Thyroid gland (tissue), 4 donors: Measurements from ENCODE around the gene KCNQ2. TPM values are rescaled to one million over a fixed set of nuclear protein-coding genes. Genes with fewer than 3 reads are reported as not detected.

ENCODE experiments used
- DNase-seq, 2 donors: peaks; one replicate each; pipeline ENCODE4 v3.0.0-alpha.2; 2019
- H3K27ac ChIP-seq, 3 donors: fragments of 200-600 bp; sonication (generic); 1 replicate in 2 of 3; 2 replicates in 1 of 3; pipeline ENCODE4 v1.5.1; 2016 to 2019; ENCODE audit warnings: mild to moderate bottlenecking in 1 of 3, moderate library complexity in 1 of 3
- H3K27me3 ChIP-seq: fragments of 200-600 bp; sonication (generic); one replicate; pipeline ENCODE4 v1.5.1; 2019
- H3K36me3 ChIP-seq, 2 donors: fragments of 200-600 bp; sonication (generic); one replicate each; pipeline ENCODE4 v1.5.1; 2016 to 2019
- H3K4me1 ChIP-seq, 2 donors: fragments of 200-600 bp; sonication (generic); one replicate each; pipeline ENCODE4 v1.5.1; 2017 to 2019
- H3K4me3 ChIP-seq, 3 donors: fragments of 200-600 bp; sonication (generic); replicated peaks in 1 of 3; 1 replicate in 2 of 3; 2 replicates in 1 of 3; pipeline ENCODE4 v1.5.1; 2016; ENCODE audit warnings: mild to moderate bottlenecking in 1 of 3
- H3K9me3 ChIP-seq: fragments of 200-600 bp; sonication (generic); one replicate; pipeline ENCODE4 v1.5.1; 2017
- CTCF ChIP-seq, 6 experiments: fragments of 200-600 bp in 3 of 6; fragments of 450-650 bp in 3 of 6; sonication (generic) in 3 of 6; IDR thresholded peaks; one replicate each; pipeline ENCODE4 v1.5.1; 2016 to 2019; ENCODE audit warnings: antibody characterized with exemption in 6 of 6, mild to moderate bottlenecking in 2 of 6, inconsistent platforms in 1 of 6, moderate library complexity in 1 of 6
- POLR2A ChIP-seq, 2 donors: fragments of 450-650 bp; IDR thresholded peaks; one replicate each; pipeline ENCODE4 v1.6.1; 2017; ENCODE audit warnings: antibody characterized with exemption in 2 of 2, mild to moderate bottlenecking in 2 of 2, moderate library complexity in 1 of 2
- WGBS, 2 donors: methylation state at CpG; one replicate each; pipeline ENCODE4 v1.1.5; 2017; 5-methylcytosine and 5-hydroxymethylcytosine counted together
- intact Hi-C: fragments of 100-400 bp; cut with DNase I; formaldehyde crosslinking; loops from one replicate; pipeline ENCODE4 v1.15.1; 2023
- total RNA-seq, 4 donors: library from RNA; depleted of rRNA; stranded (reverse); fragments of >200 nt; gene quantifications; one replicate each; pipeline ENCODE4 v1.2.3, GENCODE V29; 2016

The KCNQ2 gene
- total RNA-seq, 4 donors from 2014 or later, result 0.11 to 0.27 TPM; not detected in 2

GRCh38 chr20:63513207-63513606 lies 40.8 kb upstream of the KCNQ2 start:
- no peak overlapping the region for H3K27ac ChIP-seq
- no peak overlapping the region for H3K4me3 ChIP-seq
- TF ChIP-seq CTCF (IDR thresholded peaks at IDR 0.05), result no peak
- TF ChIP-seq POLR2A (IDR thresholded peaks at IDR 0.05), result no peak
- 85 to 92% methylated on average over 3 of the region's 3 CpGs for WGBS, 2 donors
- intact Hi-C loops, result no loop called here
- H3K9me3 ChIP-seq, result no peaks in the 10 kb centered on the region
- no peaks in the 10 kb centered on the region for H3K27me3 ChIP-seq
- H3K4me1 ChIP-seq, result no peaks in the 10 kb centered on the region
- no peaks in the 10 kb centered on the region for H3K36me3 ChIP-seq
- no peak for DNase-seq

DNA sequence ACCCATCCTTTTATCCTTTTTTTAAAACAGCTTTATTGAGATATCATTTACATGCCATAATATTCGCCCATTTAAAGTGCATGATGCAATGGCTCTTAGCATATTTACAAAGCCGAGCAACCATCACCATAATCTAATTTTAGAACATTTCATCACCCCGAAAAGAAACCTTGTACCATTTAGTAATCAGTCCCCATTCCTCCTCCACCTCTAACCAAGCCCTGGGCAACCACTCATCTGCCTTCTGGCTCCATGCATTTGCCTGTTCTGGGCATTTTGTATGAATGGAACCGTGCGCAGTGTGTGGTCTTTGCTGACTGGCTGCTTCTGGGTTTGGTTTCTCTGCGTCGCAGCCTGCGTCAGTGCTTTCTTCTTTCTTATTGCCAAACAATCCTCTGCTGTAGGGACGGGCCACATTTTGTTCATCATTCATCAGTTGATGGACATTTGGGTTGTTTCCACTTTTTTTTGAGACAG lies 36.7 kb upstream of the KCNQ2 start:
- Histone ChIP-seq H3K9me3 (no peaks in the 10 kb centered on the region), H3K4me3 (no peak overlapping the region), H3K27ac (no peak overlapping the region), H3K4me1 (no peaks in the 10 kb centered on the region), H3K27me3 (no peaks in the 10 kb centered on the region), H3K36me3 (no peaks in the 10 kb centered on the region)
- DNase-seq, result no peak
- TF ChIP-seq CTCF (IDR thresholded peaks at IDR 0.05), result no peak
- TF ChIP-seq POLR2A (IDR thresholded peaks at IDR 0.05), result no peak
- 86 to 90% methylated on average over 9 of the region's 9 CpGs for WGBS, 2 donors
- intact Hi-C loops, result no loop called here

DNA sequence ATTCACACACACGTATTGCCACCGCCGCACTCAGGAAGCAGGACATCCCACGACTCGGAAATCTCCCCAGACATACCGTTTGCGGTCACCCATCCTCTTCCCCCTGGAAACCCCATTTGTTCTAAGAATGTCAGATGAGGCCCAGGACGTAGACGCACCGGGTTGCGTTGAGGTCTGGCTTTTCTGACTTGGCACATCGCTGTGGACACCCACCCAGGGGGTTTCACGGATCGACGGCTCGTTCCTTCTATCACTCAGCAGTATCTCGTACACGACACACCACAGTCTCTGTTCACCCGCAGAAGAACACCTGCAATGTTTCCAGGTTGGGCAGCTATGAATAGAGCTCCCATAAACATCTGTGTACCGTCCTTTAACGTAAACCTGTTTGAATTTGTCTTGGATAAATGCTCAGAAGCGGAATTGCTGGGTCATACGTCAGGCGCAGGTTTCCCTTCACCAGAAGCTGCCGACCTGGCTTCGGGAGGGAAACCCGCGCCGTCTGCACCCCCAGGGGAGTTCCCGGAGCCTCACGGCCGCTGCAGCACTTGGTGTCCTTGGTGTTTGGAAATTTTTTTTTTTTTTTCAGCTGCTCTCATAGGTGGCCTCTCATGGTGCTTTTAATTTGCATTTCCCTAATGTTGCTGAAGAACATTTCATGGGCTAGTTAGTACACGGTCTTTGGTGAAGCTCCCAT lies 35.8 kb upstream of the KCNQ2 start:
- DNase-seq, result no peak
- 78 to 89% methylated on average over 33 of the region's 33 CpGs for WGBS, 2 donors

DNA sequence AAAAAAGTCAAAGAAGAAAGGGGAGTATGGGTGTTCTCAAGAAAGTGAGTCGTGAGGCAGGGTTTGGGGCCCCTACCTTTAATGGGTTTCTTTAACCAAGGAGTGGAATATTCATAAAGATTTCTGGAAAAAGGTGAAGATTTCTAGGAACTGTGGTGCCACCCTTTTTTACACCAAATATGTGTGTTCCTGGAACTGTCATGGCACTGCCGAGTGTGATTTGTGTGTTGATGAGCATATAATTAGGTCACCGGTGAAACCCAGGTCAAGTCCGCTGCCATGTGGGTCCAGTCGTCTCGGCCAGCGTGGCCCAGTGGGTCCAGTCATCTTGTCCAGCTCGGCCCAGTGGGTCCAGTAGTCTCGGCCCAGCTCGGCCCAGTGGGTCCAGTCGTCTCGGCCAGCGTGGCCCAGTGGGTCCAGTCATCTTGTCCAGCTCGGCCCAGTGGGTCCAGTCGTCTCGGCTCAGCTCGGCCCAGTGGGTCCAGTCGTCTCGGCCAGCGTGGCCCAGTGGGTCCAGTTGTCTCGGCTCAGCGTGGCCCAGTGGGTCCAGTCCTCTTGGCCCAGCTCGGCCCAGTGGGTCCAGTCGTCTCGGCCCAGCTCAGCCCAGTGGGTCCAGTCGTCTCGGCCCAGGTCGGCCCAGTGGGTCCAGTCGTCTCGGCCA lies 34.8 kb upstream of the KCNQ2 start:
- Histone ChIP-seq H3K27ac (no peak overlapping the region), H3K4me1 (no peaks in the 10 kb centered on the region), H3K27me3 (peaks cover 5% of the 10 kb centered on the region), H3K36me3 (no peaks in the 10 kb centered on the region), H3K4me3 (no peak overlapping the region), H3K9me3 (no peaks in the 10 kb centered on the region)
- TF ChIP-seq CTCF (IDR thresholded peaks at IDR 0.05) (no peak), POLR2A (IDR thresholded peaks at IDR 0.05) (no peak)
- WGBS, 2 donors, result 88 to 94% methylated on average over 14 to 18 of the region's 30 CpGs
- DNase-seq, result no peak
- intact Hi-C loops, result no loop called here

More for the DNA sequence above, 35.8 kb upstream of the KCNQ2 start:
- no peaks in the 10 kb centered on the region for H3K36me3 ChIP-seq
- TF ChIP-seq CTCF (IDR thresholded peaks at IDR 0.05), result no peak
- no peak for TF ChIP-seq POLR2A (IDR thresholded peaks at IDR 0.05)
- H3K27ac ChIP-seq, result no peak overlapping the region
- no peaks in the 10 kb centered on the region for H3K27me3 ChIP-seq
- H3K4me1 ChIP-seq, result no peaks in the 10 kb centered on the region
- intact Hi-C loops, result no loop called here
- H3K4me3 ChIP-seq, result no peak overlapping the region
- no peaks in the 10 kb centered on the region for H3K9me3 ChIP-seq

DNA sequence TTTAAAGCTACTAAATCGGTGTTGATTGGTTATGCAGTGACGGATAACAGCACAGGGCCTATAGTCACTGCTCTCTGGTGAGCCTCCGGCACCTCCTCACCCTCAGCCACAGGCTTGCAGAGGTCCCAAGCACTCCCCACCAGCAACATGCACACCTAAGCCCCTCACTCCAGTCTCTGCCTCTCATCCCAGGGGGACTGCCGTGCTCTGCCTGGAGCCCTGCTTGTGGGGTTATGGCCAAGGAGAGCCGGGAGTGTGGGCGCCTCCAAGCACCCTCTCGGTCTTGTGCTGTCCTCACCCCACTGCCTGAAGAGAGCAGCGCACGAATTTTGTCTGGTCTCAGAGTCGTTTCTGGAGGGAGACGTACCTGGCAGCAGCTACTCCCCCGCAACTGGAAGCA lies 33.3 kb upstream of the KCNQ2 start:
- intact Hi-C loops, result no loop called here
- H3K36me3 ChIP-seq, result no peaks in the 10 kb centered on the region
- peaks cover 5% of the 10 kb centered on the region for H3K27me3 ChIP-seq
- H3K4me3 ChIP-seq, result no peak overlapping the region
- WGBS, 2 donors, result 81 to 93% methylated on average over 11 to 12 of the region's 12 CpGs
- no peak overlapping the region for H3K27ac ChIP-seq
- no peak for TF ChIP-seq CTCF (IDR thresholded peaks at IDR 0.05)
- H3K9me3 ChIP-seq, result no peaks in the 10 kb centered on the region
- DNase-seq, result no peak
- no peaks in the 10 kb centered on the region for H3K4me1 ChIP-seq
